Measurements from ENCODE around the gene CEP112.
"Not testable (repeated sequence)": the region's sequence is repeated elsewhere in the genome, so short reads cannot be mapped to it uniquely, and the experiment has no call there.

The CEP112 gene

GRCh38 chr17:65817951-65818350, 374.0 kb downstream of the CEP112 start:
- no peak for TF ChIP-seq CTCF (IDR thresholded peaks at IDR 0.05; ENCODE audit: low read depth, low read length, missing control alignments)
- DNase-seq (ENCODE audit: extremely low read depth, low read depth), result no peak
- no peak overlapping the region for H3K4me3 ChIP-seq (replicated peaks; ENCODE audit: low read depth, low read length)

- no peak for TF ChIP-seq CTCF (IDR thresholded peaks at IDR 0.05; ENCODE audit: low read depth, low read length, missing control alignments)
- H3K4me3 ChIP-seq (replicated peaks; ENCODE audit: low read depth, low read length), result no peak overlapping the region
- DNase-seq (ENCODE audit: extremely low read depth, low read depth), result no peak
Measured at GRCh38 chr17:65814418-65814817, 377.5 kb downstream of the CEP112 start.

GRCh38 chr17:65813306-65813705, 378.6 kb downstream of the CEP112 start:
- no peak for TF ChIP-seq CTCF (IDR thresholded peaks at IDR 0.05; ENCODE audit: low read depth, low read length, missing control alignments)
- H3K4me3 ChIP-seq (replicated peaks; ENCODE audit: low read depth, low read length), result no peak overlapping the region
- DNase-seq (ENCODE audit: extremely low read depth, low read depth), result no peak

- DNase-seq (ENCODE audit: extremely low read depth, low read depth), result no peak
- no peak overlapping the region for H3K4me3 ChIP-seq (replicated peaks; ENCODE audit: low read depth, low read length)
- no peak for TF ChIP-seq CTCF (IDR thresholded peaks at IDR 0.05; ENCODE audit: low read depth, low read length, missing control alignments)
Measured at GRCh38 chr17:65811043-65811442, 380.9 kb downstream of the CEP112 start.

GRCh38 chr17:65809366-65809765, 382.6 kb downstream of the CEP112 start:
- H3K4me3 ChIP-seq (replicated peaks; ENCODE audit: low read depth, low read length), result no peak overlapping the region
- TF ChIP-seq CTCF (IDR thresholded peaks at IDR 0.05; ENCODE audit: low read depth, low read length, missing control alignments), result no peak
- DNase-seq (ENCODE audit: extremely low read depth, low read depth), result no peak

GRCh38 chr17:65808566-65808965, 383.4 kb downstream of the CEP112 start:
- not testable (repeated sequence) for H3K4me3 ChIP-seq (replicated peaks; ENCODE audit: low read depth, low read length); DNase-seq (ENCODE audit: extremely low read depth, low read depth)

GRCh38 chr17:65807361-65807760, 384.6 kb downstream of the CEP112 start:
- no peak for DNase-seq (ENCODE audit: extremely low read depth, low read depth)
- no peak overlapping the region for H3K4me3 ChIP-seq (replicated peaks; ENCODE audit: low read depth, low read length)
- TF ChIP-seq CTCF (IDR thresholded peaks at IDR 0.05; ENCODE audit: low read depth, low read length, missing control alignments), result no peak
